GM12873 (cell line): ENCODE data around the gene NFXL1.

Experiments
- CTCF ChIP-seq: IDR thresholded peaks from 2 replicates; pipeline ENCODE4 v1.5.1; 2012; ENCODE audit warnings: low read depth, mild to moderate bottlenecking, moderate library complexity, low read length, control low read depth; ENCODE audit not compliant: insufficient read depth; ENCODE audit errors: missing control alignments

The NFXL1 gene

DNA sequence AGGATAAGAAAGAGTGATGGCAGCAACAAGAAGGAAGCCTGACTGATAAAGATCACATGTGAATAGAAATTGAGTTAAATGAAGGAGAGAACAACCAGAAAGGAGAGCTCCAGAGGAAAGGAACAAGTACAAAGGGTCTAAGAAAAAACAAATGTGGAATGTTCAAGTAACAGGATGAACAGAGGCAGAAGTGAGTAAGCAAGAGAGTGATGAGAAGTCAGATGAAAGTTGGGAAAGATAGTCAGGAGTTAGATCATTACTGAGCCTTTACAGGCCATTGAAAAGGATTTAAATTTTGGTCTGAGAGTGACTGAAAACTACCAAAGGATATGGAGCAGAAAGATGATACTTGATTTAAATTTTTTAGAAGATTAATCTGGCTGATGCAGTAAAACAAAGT lies 38.1 kb downstream of the NFXL1 start:
- TF ChIP-seq CTCF, result no peak

DNA sequence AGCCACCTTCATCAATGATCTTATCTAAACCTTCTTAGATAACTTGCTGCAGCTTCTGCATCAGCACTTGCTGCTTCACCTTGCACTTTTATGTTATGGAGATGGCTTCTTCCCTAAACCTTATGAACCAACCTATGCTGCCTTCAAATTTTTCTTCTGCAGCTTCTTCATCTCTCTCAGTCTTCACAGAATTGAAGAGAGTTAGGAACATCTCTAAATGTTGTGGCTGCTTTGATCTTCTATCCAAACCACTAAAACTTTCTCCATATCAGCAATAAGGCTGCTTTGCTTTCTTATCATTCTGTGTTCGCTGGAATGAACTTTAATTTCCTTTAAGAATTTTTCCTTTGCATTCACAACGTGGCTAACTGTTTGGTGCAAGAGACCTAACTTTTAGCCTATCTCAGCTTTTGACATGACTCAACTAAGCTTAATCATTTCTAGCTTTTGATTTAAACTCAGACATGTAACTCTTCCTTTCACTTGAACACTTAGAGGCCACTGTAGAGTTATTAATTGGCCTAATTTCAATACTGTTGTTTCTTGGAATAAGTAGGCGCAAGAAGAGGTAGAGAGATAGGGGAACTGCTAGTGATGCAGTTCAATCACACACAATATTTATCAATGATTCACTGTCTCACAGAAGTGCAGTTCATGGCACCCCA lies 40.4 kb downstream of the NFXL1 start:
- TF ChIP-seq CTCF, result no peak

- no peak for TF ChIP-seq CTCF
These were observed 50.9 kb downstream of the NFXL1 start for GRCh38 chr4:47863486-47863885.

GRCh38 chr4:47862297-47862696 lies 52.1 kb downstream of the NFXL1 start:
- no peak for TF ChIP-seq CTCF

- no peak for TF ChIP-seq CTCF
These were observed 54.1 kb downstream of the NFXL1 start for GRCh38 chr4:47860305-47860704.

GRCh38 chr4:47858006-47858405 lies 56.4 kb downstream of the NFXL1 start:
- TF ChIP-seq CTCF, result no peak

GRCh38 chr4:47856713-47857112 lies 57.7 kb downstream of the NFXL1 start:
- no peak for TF ChIP-seq CTCF
